Measurements from ENCODE around the gene GNG13. TPM values are rescaled to one million over a fixed set of nuclear protein-coding genes. Genes with fewer than 3 reads are reported as not detected.

Gene GNG13
- total RNA-seq, 1 experiment from 2014 or later: not detected

DNA sequence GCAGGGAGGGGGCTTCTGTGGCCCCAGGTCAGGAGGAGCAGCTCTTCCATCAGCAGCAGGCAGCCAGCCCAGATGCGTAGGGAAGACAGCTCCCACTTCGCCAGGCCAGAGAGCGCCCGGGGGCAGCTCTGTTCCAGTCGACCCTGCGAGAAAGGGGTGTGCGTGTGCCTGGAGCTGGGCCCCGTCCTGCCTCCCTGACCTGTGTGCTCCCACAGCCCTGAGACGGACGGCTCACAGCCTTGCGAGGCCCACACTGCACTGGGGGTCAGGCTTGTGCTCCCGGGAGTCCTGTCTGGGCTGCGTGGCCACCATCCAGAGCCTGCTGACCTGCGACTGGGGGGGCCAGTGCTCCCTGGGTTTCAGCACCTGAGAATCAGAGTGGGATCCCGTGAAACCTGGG is 40.5 kb downstream of the GNG13 start:
- H3K79me2 ChIP-seq (ENCODE audit: insufficient read depth, low read length): no peaks in the 10 kb centered on the region
- no peak overlapping the region for H3K4me2 ChIP-seq (ENCODE audit: insufficient read depth, insufficient read length, low read length)
- no peak overlapping the region for H3T11ph ChIP-seq (ENCODE audit: low read length)
- WGBS (ENCODE audit: extremely low coverage, insufficient read length, low lambda C conversion rate): no CpG with 5 or more reads among the region's 15 CpGs
- no peak overlapping the region; a peak in 1 of 7 replicates for H3K27ac Mint-ChIP-seq
- no peak overlapping the region for H2AK5ac ChIP-seq (ENCODE audit: insufficient read length, low read length)
- TF ChIP-seq, protein P1, sequence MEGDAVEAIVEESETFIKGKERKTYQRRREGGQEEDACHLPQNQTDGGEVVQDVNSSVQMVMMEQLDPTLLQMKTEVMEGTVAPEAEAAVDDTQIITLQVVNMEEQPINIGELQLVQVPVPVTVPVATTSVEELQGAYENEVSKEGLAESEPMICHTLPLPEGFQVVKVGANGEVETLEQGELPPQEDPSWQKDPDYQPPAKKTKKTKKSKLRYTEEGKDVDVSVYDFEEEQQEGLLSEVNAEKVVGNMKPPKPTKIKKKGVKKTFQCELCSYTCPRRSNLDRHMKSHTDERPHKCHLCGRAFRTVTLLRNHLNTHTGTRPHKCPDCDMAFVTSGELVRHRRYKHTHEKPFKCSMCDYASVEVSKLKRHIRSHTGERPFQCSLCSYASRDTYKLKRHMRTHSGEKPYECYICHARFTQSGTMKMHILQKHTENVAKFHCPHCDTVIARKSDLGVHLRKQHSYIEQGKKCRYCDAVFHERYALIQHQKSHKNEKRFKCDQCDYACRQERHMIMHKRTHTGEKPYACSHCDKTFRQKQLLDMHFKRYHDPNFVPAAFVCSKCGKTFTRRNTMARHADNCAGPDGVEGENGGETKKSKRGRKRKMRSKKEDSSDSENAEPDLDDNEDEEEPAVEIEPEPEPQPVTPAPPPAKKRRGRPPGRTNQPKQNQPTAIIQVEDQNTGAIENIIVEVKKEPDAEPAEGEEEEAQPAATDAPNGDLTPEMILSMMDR (conservative IDR thresholded peaks at IDR 0.05): no peak
- H3K23me2 ChIP-seq (ENCODE audit: insufficient read length, low read depth, low read length, poor library complexity, severe bottlenecking): no peaks in the 10 kb centered on the region
- H3K4ac ChIP-seq (ENCODE audit: low read depth, low read length): no peak overlapping the region
- H3K27me3 ChIP-seq (ENCODE audit: insufficient read depth, low read length): no peaks in the 10 kb centered on the region
- no peak overlapping the region for H2BK5ac ChIP-seq (ENCODE audit: insufficient read length, low read length)
- peaks cover 5 to 10% of the 10 kb centered on the region in 2 experiments for H3K4me1 Mint-ChIP-seq
- H3K9ac ChIP-seq (ENCODE audit: extremely low read depth, insufficient read length, low read length): no peak overlapping the region
- no peak overlapping the region for H4K91ac ChIP-seq (ENCODE audit: insufficient read length, low read depth, low read length)
- no peaks in the 10 kb centered on the region; a peak in 1 of 5 replicates for H3K9me3 Mint-ChIP-seq
- DNase-seq: no peak
- H2BK20ac ChIP-seq (ENCODE audit: low read depth, low read length, poor library complexity, severe bottlenecking): no peak overlapping the region
- no peak overlapping the region for H3K27ac ChIP-seq (ENCODE audit: insufficient read length, low read depth, low read length)
- H4K5ac ChIP-seq (ENCODE audit: insufficient read length, low read depth, low read length): no peak overlapping the region
- H3K27me3 Mint-ChIP-seq (ENCODE audit: low read depth): peaks cover 26% of the 10 kb centered on the region
- H3K23ac ChIP-seq (ENCODE audit: insufficient read length, low read depth, low read length): no peak overlapping the region
- no peak overlapping the region for H2BK120ac ChIP-seq (ENCODE audit: low read depth, low read length, poor library complexity, severe bottlenecking)
- no peak overlapping the region for H2BK15ac ChIP-seq (ENCODE audit: low read depth, low read length)
- H3K79me1 ChIP-seq (ENCODE audit: insufficient read depth, low read depth, low read length, poor library complexity, severe bottlenecking): no peaks in the 10 kb centered on the region
- no peak overlapping the region for H3K56ac ChIP-seq (ENCODE audit: insufficient read length, low read depth, low read length)
- H3K9me3 ChIP-seq (ENCODE audit: control insufficient read depth, low read depth, low read length): no peaks in the 10 kb centered on the region
- no peak overlapping the region for H4K8ac ChIP-seq (replicated peaks; ENCODE audit: insufficient read length, low read depth, low read length)
- H3K14ac ChIP-seq (ENCODE audit: insufficient read depth, low read length): no peak overlapping the region
- H3K4me3 Mint-ChIP-seq: no peak overlapping the region
- no peaks in the 10 kb centered on the region for H3K4me1 ChIP-seq (ENCODE audit: insufficient read depth, low read length)
- no peak overlapping the region for H2AFZ ChIP-seq (ENCODE audit: low read length)
- no peaks in the 10 kb centered on the region for H3K36me3 Mint-ChIP-seq (ENCODE audit: insufficient read depth in 1 of 3, low read depth in 3 of 3)
- no peaks in the 10 kb centered on the region for H4K20me1 ChIP-seq (ENCODE audit: control insufficient read depth, insufficient read depth, insufficient read length)
- no peak overlapping the region for H2BK12ac ChIP-seq (ENCODE audit: insufficient read length, low read depth, low read length)
- H3K18ac ChIP-seq (ENCODE audit: insufficient read length, low read depth, low read length): no peak overlapping the region
